Stimulated activated CD4-positive, alpha-beta T cell treated with anti-CD3 and anti-CD28 coated beads, Interleukin-1b, Interleukin-23, amount 100 ng/mL, for 1 hour (primary cell): ENCODE data around the gene GLO1.
"Not testable (repeated sequence)": the region's sequence is repeated elsewhere in the genome, so short reads cannot be mapped to it uniquely, and the experiment has no call there.

Source experiments
- DNase-seq, 2 donors: peaks; one replicate each; pipeline ENCODE4 v3.0.0-alpha.2; 2020; ENCODE audit warnings: low read depth in 2 of 2

Gene GLO1

GRCh38 chr6:38705924-38706323 is 3.0 kb upstream of the GLO1 start:
- DNase-seq, result no peak

GRCh38 chr6:38703949-38704590 is 1.1 kb upstream of the GLO1 start:
- DNase-seq, result no peak

GRCh38 chr6:38701551-38701950 is 1.4 kb downstream of the GLO1 start:
- DNase-seq, result no peak

DNA sequence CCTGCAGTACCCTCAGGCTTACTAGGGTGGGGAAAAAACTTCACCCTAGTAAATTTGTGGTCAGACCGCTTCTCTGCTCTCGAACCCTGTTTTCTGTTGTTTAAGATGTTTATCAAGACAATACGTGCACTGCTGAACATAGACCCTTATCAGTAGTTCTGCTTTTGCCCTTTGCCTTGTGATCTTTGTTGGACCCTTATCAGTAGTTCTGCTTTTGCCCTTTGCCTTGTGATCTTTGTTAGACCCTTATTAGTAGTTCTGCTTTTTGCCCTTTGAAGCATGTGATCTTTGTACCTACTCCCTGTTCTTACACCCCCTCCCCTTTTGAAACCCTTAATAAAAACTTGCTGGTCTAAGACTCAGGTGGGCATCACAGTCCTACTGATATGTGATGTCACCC is 3.2 kb downstream of the GLO1 start:
- not testable (repeated sequence) for DNase-seq

GRCh38 chr6:38697846-38698245 is 5.1 kb downstream of the GLO1 start:
- DNase-seq, result no peak

DNA sequence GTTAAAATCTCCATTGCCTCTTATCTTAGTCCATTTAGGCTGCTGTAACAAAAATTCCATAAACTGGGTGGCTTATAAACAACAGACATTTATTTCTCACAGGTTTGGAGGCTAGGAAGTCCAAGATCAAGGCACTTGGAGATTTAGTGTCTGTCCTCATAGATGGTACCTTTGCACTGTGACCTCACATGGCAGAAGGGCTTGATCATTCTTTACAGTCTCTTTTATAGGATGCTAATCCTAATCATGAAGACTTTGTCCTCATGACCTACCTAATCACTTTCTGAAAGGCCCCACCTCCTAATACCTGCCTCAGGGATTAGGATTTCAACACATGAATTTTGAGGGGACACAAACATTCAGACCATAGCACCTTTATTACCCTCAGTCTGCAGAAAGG is 6.6 kb downstream of the GLO1 start:
- DNase-seq, result no peak

DNA sequence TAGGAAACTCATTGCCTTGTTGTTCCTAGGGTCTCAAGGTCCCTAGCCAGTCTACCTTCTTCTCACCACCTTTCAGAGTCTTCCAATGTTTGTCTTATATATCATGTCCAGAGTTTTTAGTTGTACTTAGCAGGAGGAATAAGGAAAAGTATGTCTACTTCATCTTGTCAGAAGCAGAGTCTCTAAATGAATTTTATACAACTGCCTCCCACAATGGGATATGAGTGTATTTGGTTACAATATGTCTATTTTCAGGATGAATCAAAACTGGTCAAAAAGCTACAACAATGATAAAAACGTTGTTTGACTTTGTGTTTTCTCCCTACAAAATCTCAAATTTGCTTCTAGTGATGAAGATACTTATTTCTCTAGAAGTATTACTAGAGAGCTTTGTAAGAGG is 7.0 kb downstream of the GLO1 start:
- no peak for DNase-seq

DNA sequence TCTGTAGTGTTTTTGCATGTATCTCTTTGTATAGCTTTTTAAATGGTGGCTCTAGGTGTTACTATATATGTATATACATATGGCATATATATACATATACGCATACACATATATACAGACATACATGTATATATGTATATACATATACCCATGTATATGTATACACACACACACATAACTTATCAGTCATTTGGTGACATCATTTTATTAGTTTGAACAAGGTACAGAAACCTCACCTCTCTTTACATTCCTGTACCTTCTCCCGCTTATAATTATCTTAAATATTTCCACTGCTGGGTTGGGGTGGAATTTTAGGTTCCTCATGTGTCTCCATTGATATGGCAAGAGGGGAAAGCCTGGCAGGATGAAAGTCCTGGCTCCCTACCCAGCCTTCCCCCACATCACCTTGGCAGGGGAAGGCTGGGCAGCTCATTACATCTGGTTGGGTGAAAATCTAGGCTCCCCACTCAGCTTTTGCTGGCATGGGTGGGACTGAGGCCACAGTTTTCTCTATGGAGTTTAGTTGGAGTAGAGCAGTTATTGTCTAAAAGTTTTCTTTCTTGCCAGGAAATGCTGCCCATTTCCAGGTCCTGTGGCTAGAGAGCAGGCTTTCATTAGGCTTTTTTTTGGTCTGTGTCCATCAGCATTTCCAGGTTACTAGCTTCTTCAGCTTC is 7.6 kb downstream of the GLO1 start:
- no peak for DNase-seq

GRCh38 chr6:38688579-38689087 is 14.3 kb downstream of the GLO1 start:
- no peak for DNase-seq

DNA sequence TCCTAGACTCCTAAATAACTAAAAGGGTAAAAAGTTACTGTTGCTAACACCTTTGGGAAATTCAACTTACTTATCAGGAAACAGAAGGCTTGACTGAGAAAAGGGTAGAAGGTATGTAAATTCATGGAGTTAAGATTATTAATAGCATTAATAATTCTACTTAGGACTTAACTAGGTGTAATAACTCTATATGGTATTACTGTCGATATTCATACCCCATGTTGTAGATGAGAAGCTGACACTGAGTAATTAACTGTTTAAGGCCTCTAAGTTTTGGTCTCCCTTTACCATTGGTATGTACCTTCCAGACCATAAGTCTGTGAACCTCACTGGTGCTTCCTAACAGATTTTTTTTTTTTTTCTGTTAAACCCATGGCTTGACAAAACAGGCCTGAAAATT is 15.4 kb downstream of the GLO1 start:
- DNase-seq, result no peak

DNA sequence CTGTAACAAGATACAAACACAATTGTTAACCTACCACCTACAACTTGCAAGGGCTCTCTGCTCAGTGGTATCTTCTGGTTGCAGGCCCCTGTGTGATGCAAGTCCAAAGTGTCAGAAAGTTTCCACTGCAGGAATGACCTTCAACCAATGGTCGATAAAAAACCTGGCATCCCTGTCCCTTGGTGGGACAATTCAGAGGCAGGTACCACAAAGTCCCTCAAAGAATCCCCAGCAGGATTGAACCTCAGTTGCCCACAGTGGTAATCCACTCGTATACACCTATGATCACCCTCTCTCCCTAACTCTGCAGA is 15.9 kb downstream of the GLO1 start:
- no peak for DNase-seq

- DNase-seq, result no peak
These were observed 16.5 kb downstream of the GLO1 start for GRCh38 chr6:38686270-38687042.

GRCh38 chr6:38684904-38685303 is 18.0 kb downstream of the GLO1 start:
- DNase-seq, result no peak

DNA sequence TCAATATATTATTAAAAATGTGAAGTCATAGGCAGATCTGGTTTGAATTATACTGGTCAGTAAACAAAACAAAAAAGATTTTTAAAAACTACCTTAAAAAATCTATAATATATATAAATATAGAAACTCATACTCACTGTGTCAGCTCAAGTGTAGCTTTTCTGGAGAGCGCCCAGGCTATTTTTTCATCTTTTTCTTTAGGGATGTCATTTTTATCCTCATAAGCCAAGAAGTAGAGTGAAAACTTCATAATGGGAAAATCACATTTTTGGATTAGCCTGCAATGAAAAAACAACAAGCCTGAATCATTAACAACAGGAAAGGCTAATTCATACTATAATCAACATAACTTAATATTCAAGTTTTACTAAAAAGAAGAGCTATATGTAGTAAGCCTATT is 18.7 kb downstream of the GLO1 start:
- DNase-seq, result no peak

DNA sequence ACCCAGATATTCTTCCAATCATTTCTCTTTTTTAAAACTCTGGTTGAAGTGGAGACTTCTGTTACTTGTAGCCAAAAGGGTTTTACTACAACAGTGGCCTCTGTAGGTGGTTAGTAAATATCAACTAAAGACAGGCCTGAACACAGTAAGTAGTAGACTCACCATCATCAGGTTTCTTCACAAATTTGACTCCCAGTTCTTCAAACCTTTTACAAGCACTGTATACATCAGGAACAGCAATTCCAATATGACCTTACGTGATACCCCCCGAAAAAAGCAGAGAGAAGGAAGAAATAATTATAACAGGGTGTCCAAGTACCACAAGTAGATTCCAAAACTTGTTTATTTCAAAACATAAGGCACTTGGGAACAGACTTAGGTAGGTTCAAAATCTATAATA is 21.1 kb downstream of the GLO1 start:
- no peak for DNase-seq

GRCh38 chr6:38679668-38680067 is 23.3 kb downstream of the GLO1 start:
- DNase-seq, result no peak

DNA sequence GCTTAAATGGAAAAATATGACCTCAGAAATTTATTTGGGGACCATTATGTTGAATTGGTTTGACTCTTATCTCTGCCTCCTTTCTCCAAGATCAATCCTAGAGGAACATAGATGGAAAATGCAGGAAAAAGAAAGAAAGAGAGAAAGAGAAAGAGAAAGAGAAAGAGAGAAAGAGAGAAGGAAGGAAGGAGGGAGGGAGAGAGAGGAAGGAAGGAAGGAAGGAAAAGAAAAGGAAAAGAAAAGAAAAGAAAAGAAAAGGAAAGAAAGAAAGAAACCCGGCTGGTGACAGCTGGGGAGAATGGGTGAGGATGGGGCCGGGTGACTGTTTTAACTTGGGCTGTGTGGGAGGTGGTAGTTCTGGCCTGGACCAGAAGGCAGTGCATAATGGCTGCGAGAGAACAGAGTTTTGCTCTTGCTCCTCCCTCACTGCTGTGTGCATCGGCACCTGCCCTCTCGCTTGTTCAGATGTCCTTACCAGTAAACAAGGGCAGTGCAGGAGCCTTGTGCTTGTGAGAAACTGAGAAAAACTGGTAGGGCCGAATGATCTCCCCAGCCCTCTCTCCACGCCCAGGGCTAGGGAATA is 24.7 kb downstream of the GLO1 start:
- no peak for DNase-seq

GRCh38 chr6:38676974-38677544 is 25.9 kb downstream of the GLO1 start:
- no peak for DNase-seq

GRCh38 chr6:38676236-38676973 is 26.5 kb downstream of the GLO1 start:
- no peak for DNase-seq

DNA sequence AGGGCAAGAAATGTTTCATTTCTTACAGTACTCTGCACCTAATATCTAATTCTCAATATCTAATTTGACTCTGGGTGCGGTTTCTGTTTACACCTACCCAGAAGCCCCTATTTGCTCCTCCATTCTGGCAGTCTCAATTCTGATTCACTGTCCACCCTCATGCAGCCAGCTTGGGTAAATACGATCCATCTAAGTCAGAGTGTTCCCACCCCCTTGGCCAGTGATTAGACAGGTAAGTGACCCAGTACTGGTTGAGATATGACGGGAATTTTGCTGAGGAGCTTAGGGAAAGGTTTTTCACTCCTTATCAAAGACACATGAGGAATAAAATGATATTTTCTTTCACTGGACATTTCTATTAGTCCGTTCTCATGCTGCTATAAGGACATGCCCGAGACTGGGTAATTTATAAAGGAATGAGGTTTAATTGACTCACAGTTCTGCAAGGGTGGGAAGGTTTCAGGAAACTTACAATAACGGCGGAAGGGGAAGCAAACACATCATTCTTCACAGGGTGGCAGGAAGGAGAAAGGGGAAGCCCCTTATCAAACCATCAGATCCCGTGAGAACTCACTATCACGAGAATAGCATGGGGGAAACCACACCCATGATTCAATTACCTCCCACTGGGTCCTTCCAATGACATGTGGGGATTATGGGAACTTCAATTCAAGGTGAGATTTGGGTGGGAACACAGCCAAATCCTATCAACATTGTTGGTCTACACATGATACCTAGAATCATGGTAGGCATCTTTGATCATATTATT is 29.4 kb downstream of the GLO1 start:
- DNase-seq, result no peak
